Activated CD8-positive, alpha-beta memory T cell treated with anti-CD3 and anti-CD28 coated beads for 1 hour (primary cell): ENCODE data around the gene DYNC1LI1.
A peak's percentile ranks its signal among the peaks of the same experiment; 100 is the strongest.

Experiments
- DNase-seq, 2 donors: peaks; one replicate each; pipeline ENCODE4 v3.0.0-alpha.2; 2020; ENCODE audit warnings: low read depth in 1 of 2; ENCODE audit errors: extremely low read depth in 1 of 2

Gene DYNC1LI1

GRCh38 chr3:32570421-32571191, at the start of gene DYNC1LI1:
Gene DYNC1LI1 (minus strand): TSS chr3:32570858. CDS start chr3:32570770, 88 bp downstream.
- DNase-seq = peak; percentile 85 to 94

- no peak for DNase-seq
Observed at GRCh38 chr3:32619395-32619794, 48.7 kb upstream of the DYNC1LI1 start.

DNA sequence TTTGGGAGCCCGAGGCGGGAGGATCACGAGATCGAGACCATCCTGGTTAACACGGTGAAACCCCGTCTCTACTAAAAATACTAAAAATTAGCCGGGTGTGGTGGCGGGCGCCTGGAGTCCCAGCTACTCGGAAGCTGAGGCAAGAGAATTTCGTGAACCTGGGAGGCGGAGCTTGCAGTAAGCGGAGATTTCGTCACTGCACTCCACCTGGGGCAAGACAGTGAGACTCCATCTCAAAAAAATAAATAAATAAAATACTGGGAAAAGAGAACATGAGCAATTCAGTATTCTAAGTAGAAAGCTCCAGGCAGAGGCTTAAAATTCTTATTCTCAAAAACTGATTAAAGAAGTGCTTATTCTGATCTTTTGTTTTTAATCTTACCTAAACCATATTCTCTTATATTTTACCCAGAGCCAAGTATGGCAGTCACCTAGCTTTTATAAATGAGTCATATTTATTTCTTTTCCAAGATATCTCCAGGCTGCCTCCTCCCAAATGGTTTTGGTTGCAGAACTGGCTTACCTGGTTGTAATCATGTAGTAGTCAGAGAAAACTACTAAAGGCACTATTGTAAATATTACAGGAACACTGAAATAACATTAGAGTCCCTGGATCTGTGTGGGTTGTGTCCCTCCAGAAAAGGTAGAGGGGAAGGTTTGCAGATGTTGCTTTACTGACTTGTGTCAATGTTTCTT, 45.8 kb upstream of the DYNC1LI1 start:
- no peak for DNase-seq

DNA sequence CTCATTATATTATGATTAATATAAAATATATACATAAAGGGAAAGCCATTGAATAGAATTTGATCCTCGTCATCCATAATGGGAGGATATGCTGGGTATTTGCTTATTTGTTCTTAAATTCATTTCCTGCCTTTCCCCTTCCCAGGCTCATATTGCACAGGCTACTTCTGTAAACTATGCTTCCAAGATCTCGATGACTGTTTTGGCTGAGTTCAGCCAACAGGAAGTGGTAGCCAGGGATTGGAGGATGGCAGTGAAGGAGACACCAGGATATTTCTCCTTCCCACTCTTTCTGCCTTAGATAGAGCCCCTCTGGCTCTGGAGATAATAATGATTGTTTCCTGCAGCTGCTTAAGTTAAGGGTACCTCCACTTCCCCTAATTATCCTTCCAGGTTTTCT, 44.3 kb upstream of the DYNC1LI1 start:
- no peak for DNase-seq

DNA sequence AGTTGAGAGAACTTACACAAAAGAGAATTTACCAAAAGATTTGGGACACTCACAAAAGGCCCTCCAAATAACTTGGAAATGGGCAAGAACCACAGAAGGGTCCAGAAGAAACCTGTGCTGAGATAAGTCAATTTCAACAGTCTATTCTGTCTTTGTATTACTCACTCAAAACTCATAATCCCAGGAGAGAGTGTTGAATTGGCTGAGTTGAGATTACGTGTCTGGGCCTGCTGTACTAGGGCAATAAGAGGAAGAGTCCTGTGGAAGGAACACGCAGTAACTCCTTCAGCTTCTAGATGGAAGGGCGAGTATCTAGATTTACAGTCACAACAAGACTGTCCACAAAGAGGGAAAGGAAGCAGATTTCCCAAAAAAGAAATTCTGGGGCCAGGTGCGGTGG, 42.5 kb upstream of the DYNC1LI1 start:
- no peak for DNase-seq

- no peak for DNase-seq
Observed at GRCh38 chr3:32612547-32612946, 41.9 kb upstream of the DYNC1LI1 start.

DNA sequence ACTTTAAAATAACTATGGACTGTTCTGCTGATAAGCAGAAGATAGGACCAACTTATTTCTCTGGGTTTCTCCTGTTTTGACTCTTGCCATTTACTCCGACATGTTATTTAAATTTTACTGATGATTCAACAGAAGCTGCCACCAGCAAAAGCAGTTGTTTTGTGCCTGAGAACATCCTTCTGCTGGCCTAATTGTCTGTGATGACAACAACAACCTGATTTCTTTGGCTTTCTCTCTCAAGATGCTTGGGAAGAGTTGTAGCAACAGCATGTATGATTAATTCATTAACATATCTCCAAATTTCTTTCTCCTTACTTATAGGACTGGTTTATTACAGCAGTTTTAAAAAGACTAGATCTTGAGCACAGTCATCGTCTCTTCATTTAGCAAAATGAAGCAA, 36.9 kb upstream of the DYNC1LI1 start:
- DNase-seq = no peak

- DNase-seq = no peak
Observed at GRCh38 chr3:32606960-32607359, 36.3 kb upstream of the DYNC1LI1 start.

- DNase-seq = no peak
Observed at GRCh38 chr3:32606277-32606676, 35.6 kb upstream of the DYNC1LI1 start.

GRCh38 chr3:32603064-32603463, 32.4 kb upstream of the DYNC1LI1 start:
- no peak for DNase-seq

DNA sequence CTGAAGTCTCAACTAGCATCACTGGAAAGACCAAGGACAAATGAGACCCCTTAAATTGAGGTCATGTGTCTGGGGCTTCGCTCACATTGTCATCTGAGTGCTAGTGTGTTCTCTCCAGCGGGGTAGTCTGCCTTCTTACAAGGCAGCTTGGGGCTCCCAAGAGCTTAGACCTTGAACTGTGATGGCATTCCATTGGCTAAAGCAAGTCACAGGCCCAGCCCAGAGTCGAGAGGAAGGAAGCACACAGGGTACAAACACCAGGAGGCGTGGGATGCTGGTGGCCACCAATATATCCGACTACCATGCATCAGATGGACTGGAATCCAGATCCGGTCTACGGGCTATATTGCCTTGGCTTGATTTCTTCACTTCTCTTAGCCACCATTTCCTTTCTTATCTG, 31.5 kb upstream of the DYNC1LI1 start:
- DNase-seq = no peak

GRCh38 chr3:32601722-32602121, 31.1 kb upstream of the DYNC1LI1 start:
- no peak for DNase-seq

GRCh38 chr3:32597656-32598055, 27.0 kb upstream of the DYNC1LI1 start:
- DNase-seq = no peak

- DNase-seq = no peak
Observed at GRCh38 chr3:32596909-32597369, 26.3 kb upstream of the DYNC1LI1 start.

- DNase-seq = no peak
Observed at GRCh38 chr3:32596282-32596908, 25.7 kb upstream of the DYNC1LI1 start.

DNA sequence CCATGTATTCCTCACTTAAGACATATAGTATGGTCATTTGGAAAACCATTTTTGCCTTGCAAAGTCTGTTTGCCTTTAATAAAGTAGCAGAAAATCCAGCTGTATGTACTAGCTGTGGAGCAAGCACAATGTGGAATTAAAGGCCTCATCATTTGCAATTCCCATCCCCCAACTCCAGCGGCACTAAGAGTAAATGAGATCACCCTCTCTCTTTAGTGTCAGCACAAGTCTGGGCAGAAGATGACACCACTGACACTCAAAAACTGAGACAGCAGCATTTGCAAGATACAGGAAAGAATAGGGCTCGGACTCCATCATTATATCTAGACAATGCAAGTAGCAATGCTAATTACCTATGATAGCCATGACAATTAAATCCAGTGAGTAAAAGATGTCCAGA, 24.7 kb upstream of the DYNC1LI1 start:
- DNase-seq = no peak

GRCh38 chr3:32593903-32594525, 23.4 kb upstream of the DYNC1LI1 start:
- DNase-seq = no peak

- DNase-seq = no peak
Observed at GRCh38 chr3:32592696-32593353, 22.2 kb upstream of the DYNC1LI1 start.

GRCh38 chr3:32592011-32592410, 21.4 kb upstream of the DYNC1LI1 start:
- no peak for DNase-seq

DNA sequence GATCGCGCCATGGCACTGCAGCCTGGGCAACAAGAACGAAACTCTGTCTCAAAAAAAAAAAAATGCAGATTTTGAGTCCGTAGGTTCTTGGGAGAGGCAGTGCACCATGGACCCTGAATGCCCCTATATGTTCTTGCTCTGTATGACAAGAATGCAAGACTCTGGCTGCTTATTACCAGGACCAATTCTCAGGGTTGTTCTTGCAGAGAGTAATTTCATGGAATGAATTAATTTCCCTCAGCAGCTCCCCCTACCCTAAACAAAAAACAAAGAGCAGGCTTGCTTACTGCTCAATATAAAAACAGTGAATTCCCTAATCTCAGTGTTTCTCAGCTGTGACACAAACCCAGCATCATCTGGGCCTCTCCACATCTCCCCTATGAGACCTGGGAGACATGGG, 20.5 kb upstream of the DYNC1LI1 start:
- DNase-seq = no peak

DNA sequence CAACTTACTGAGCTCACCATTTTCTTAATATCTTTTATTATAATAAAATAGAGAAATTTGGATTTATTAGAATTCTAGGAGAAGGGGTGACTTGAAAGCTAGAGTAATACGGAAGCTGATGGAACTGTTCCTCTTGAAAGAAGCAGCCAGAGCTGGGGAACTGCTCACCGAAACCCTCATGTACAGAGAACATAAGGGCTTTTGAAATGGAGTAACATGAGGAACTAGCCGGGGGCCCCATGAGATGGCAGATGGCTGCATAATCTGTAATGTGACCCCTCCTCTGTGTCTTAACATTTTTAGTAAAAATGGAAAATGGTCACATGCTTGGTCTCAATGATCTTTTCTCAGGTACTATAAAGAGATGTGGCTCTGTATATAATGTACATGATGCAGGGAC, 15.7 kb upstream of the DYNC1LI1 start:
- no peak for DNase-seq
